ENCODE results near the gene EXOC3. TPM values are rescaled to one million over a fixed set of nuclear protein-coding genes. Genes with fewer than 3 reads are reported as not detected.
"Not testable (repeated sequence)": the region's sequence is repeated elsewhere in the genome, so short reads cannot be mapped to it uniquely, and the experiment has no call there.

Gene EXOC3
- total and polyA plus RNA-seq, 4 donors: 34.8 to 61.0 (median 51.9) TPM

DNA sequence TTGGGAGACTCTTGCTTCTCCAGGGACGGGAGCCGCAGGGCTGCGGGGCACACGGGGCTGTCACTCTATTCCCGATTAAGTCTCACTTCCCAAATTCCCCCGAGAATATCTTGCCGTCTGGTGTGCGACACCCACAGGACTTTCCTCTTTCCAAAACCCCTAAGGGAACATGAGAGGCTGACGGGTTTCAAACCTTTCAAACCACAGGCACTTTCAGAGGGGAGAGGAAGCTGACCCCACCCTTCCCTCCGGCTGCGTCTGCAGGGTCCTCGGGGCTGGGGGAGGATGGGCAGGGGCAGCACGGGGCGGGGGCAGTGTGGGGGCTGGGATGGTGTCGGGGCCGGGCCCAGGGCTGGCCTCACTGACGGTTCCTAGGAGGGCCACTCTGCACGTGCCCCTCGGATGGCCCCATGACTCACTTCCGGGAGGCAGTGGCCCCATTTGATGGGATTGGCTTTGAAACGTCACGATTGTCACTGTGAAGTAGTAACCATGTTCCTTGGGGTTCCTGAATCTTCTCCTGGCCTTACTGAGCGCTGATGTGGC, 43.0 kb downstream of the EXOC3 start:
- DNase-seq: no peak
- no peak for ATAC-seq (ENCODE audit: insufficient read depth, low FRiP score)
- peaks cover 0 to 7% (median 0%) of the 10 kb centered on the region in 3 donors for H3K27me3 ChIP-seq (ENCODE audit: control insufficient read depth in 3 of 3, insufficient read depth in 3 of 3, low read length in 2 of 3)
- H3K4me1 ChIP-seq (ENCODE audit: control insufficient read depth in 5 of 5, insufficient read depth in 5 of 5, low read length in 5 of 5): peaks cover 0 to 12% (median 0%) of the 10 kb centered on the region in 5 donors
- H3K4me3 ChIP-seq: no peak overlapping the region
- H3K27ac ChIP-seq (ENCODE audit: low read depth in 1 of 2, low read length in 1 of 2): no peak overlapping the region
- no peak overlapping the region for H3K9ac ChIP-seq (ENCODE audit: insufficient read depth in 1 of 2, low read length in 2 of 2)
- H3K36me3 ChIP-seq (ENCODE audit: control insufficient read depth in 4 of 4, insufficient read depth in 4 of 4, low read length in 4 of 4): no peaks in the 10 kb centered on the region
- WGBS, 2 donors: 28 to 40% methylated on average over 21 to 23 of the region's 23 CpGs
- TF ChIP-seq, protein P1, sequence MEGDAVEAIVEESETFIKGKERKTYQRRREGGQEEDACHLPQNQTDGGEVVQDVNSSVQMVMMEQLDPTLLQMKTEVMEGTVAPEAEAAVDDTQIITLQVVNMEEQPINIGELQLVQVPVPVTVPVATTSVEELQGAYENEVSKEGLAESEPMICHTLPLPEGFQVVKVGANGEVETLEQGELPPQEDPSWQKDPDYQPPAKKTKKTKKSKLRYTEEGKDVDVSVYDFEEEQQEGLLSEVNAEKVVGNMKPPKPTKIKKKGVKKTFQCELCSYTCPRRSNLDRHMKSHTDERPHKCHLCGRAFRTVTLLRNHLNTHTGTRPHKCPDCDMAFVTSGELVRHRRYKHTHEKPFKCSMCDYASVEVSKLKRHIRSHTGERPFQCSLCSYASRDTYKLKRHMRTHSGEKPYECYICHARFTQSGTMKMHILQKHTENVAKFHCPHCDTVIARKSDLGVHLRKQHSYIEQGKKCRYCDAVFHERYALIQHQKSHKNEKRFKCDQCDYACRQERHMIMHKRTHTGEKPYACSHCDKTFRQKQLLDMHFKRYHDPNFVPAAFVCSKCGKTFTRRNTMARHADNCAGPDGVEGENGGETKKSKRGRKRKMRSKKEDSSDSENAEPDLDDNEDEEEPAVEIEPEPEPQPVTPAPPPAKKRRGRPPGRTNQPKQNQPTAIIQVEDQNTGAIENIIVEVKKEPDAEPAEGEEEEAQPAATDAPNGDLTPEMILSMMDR (IDR thresholded peaks at IDR 0.05; ENCODE audit: control extremely low read depth, extremely low read depth): no peak
- H3K9me3 ChIP-seq (ENCODE audit: control insufficient read depth in 4 of 4, insufficient read depth in 3 of 4, low read length in 3 of 4): peaks cover 0 to 2% (median 0%) of the 10 kb centered on the region in 4 donors

GRCh38 chr5:486597-486996, 43.6 kb downstream of the EXOC3 start:
- ATAC-seq (ENCODE audit: insufficient read depth, low FRiP score); H3K9me3 ChIP-seq (ENCODE audit: control insufficient read depth in 4 of 4, insufficient read depth in 3 of 4, low read length in 3 of 4); H3K27ac ChIP-seq (ENCODE audit: low read depth in 1 of 2, low read length in 1 of 2); H3K27me3 ChIP-seq (ENCODE audit: control insufficient read depth in 3 of 3, insufficient read depth in 3 of 3, low read length in 2 of 3); DNase-seq; H3K9ac ChIP-seq (ENCODE audit: insufficient read depth in 1 of 2, low read length in 2 of 2); H3K4me3 ChIP-seq; H3K36me3 ChIP-seq (ENCODE audit: control insufficient read depth in 4 of 4, insufficient read depth in 4 of 4, low read length in 4 of 4): not testable (repeated sequence)
- peaks cover 0 to 12% (median 0%) of the 10 kb centered on the region in 5 donors for H3K4me1 ChIP-seq (ENCODE audit: control insufficient read depth in 5 of 5, insufficient read depth in 5 of 5, low read length in 5 of 5)
- 90 to 94% methylated on average over 18 of the region's 22 CpGs for WGBS, 2 donors

- no peaks in the 10 kb centered on the region for H3K36me3 ChIP-seq (ENCODE audit: control insufficient read depth in 4 of 4, insufficient read depth in 4 of 4, low read length in 4 of 4)
- H3K9ac ChIP-seq (ENCODE audit: insufficient read depth in 1 of 2, low read length in 2 of 2): no peak overlapping the region
- 89 to 92% methylated on average over 33 of the region's 33 CpGs for WGBS, 2 donors
- no peak overlapping the region for H3K27ac ChIP-seq (ENCODE audit: low read depth in 1 of 2, low read length in 1 of 2)
- H3K9me3 ChIP-seq (ENCODE audit: control insufficient read depth in 4 of 4, insufficient read depth in 3 of 4, low read length in 3 of 4): peaks cover 0 to 2% (median 0%) of the 10 kb centered on the region in 4 donors
- DNase-seq (no peak), ATAC-seq (ENCODE audit: insufficient read depth, low FRiP score) (no peak)
- peaks cover 0 to 21% (median 0%) of the 10 kb centered on the region in 5 donors for H3K4me1 ChIP-seq (ENCODE audit: control insufficient read depth in 5 of 5, insufficient read depth in 5 of 5, low read length in 5 of 5)
- no peak overlapping the region for H3K4me3 ChIP-seq
- peaks cover 0 to 2% (median 0%) of the 10 kb centered on the region in 3 donors for H3K27me3 ChIP-seq (ENCODE audit: control insufficient read depth in 3 of 3, insufficient read depth in 3 of 3, low read length in 2 of 3)
- TF ChIP-seq, protein P1 (IDR thresholded peaks at IDR 0.05; ENCODE audit: control extremely low read depth, extremely low read depth): no peak
Observed at GRCh38 chr5:488241-488640, 45.3 kb downstream of the EXOC3 start.

DNA sequence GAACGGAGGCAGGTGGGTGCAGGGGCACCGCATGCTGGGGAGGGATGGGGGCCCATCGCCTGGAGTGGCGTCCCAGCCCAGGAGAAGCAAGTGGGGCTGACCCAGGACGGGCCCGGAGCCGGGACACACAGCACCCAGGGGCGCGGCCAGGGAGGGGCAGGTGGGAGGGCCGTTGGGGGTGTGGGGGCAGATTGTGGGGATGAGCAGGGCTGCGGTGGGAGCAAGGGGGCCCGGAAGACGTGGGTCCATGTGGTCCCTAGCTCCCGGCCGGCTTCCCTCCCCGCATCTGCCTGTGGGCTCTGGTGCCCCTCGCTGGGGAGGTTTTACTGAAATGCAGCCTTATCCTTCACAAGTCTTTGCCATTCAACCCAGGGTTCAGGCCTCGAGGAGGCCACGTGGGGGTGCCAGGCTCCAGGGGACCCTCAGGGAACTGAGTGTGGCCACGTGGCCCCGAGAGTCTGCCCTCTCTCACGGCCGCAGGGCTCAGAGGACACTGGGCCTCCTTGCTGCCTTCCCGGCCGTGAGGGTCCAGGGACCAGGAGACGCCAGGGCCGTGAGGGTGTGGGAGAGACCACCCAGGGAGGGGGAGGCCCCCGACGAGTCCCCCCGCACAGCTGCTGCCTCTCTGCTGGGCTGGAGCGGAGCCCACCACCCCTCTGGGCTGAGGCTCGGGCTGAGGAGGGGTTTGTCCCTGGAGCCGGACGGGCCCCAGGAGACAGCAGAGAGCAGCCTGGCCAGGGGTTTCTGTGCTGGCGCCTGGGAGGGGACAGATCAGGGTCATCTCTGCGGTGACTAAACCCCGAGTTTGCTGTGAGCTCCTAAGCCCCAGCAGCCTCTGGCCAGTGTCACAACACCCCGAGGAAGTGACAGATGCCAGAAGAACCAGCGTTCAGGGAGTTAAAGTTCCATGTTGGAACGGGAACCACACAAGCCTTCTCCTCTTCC, 46.0 kb downstream of the EXOC3 start:
- Histone ChIP-seq H3K4me3 (no peak overlapping the region), H3K27ac (ENCODE audit: low read depth in 1 of 2, low read length in 1 of 2) (no peak overlapping the region), H3K9me3 (ENCODE audit: control insufficient read depth in 4 of 4, insufficient read depth in 3 of 4, low read length in 3 of 4) (peaks cover 0 to 2% (median 0%) of the 10 kb centered on the region in 4 donors), H3K9ac (ENCODE audit: insufficient read depth in 1 of 2, low read length in 2 of 2) (no peak overlapping the region), H3K36me3 (ENCODE audit: control insufficient read depth in 4 of 4, insufficient read depth in 4 of 4, low read length in 4 of 4) (no peaks in the 10 kb centered on the region), H3K4me1 (ENCODE audit: control insufficient read depth in 5 of 5, insufficient read depth in 5 of 5, low read length in 5 of 5) (peaks cover 0 to 26% (median 0%) of the 10 kb centered on the region in 5 donors), H3K27me3 (ENCODE audit: control insufficient read depth in 3 of 3, insufficient read depth in 3 of 3, low read length in 2 of 3) (peaks cover 0 to 5% (median 0%) of the 10 kb centered on the region in 3 donors)
- DNase-seq (peak; percentile 75 to 77 (median 75)), ATAC-seq (ENCODE audit: insufficient read depth, low FRiP score) (no peak)
- TF ChIP-seq, protein P1 (IDR thresholded peaks at IDR 0.05; ENCODE audit: control extremely low read depth, extremely low read depth): no peak
- WGBS, 2 donors: 62 to 83% methylated on average over 39 to 40 of the region's 40 CpGs

Measured in lung (tissue), 12 donors.